GM12892 (cell line): ENCODE results near the gene PSKH1.
"Not testable (repeated sequence)": the region's sequence is repeated elsewhere in the genome, so short reads cannot be mapped to it uniquely, and the experiment has no call there.

Experiments
- POLR2A ChIP-seq: IDR thresholded peaks from 2 replicates; pipeline ENCODE4 v1.6.1; 2011; ENCODE audit warnings: low read depth, low read length, control low read depth
- POLR2AphosphoS5 ChIP-seq: IDR thresholded peaks from 2 replicates; pipeline ENCODE4 v1.6.1; 2011; ENCODE audit warnings: low read depth, low read length, control low read depth

DNA sequence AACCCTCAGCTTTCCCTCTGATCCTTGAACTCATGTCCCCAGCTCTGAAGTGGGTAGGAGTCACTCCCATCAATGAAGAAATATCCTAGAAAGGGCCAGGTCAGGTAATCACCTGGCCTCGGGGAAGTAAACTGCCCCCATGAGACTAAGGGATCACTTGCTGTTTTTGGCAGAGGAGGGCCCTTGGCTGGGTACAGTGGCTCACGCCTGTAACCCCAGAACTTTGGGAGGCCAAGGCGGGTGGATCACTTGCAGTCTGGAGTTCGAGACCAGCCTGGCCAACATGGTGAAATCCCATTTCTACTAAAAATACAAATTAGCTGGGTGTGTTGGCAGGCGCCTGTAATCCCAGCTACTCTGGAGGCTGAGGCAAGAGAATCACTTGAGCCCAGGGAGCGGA, 29.0 kb upstream of the PSKH1 start:
- TF ChIP-seq POLR2A, POLR2AphosphoS5: not testable (repeated sequence)
